Measurements from ENCODE around the gene HRCT1. TPM values are rescaled to one million over a fixed set of nuclear protein-coding genes. Genes with fewer than 3 reads are reported as not detected.

Gene HRCT1
- total and polyA plus RNA-seq, 10 donors, result 0.52 to 2.5 (median 0.91) TPM; not detected in 4

DNA sequence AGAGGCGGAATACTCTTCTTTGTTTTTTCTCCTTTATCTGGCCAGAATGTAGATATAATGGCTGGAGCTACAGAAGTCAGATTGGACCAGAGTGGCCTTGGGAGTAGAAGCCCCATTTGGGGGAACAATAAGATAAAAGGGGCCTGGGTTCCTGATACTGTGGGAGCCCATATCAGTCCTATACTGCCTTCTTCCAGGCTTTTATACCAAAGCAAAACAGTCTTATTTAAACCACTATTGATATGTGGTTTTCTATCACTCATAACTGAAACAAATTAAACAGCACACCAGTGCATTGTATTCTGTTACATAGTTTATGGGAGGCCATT, 17.6 kb downstream of the HRCT1 start:
- WGBS, 5 donors, result 94 to 100% (median 97%) methylated on average over 1 of the region's 1 CpG
- intact Hi-C loops (cut with DNase I; ENCODE audit: low total_unique reads), result no loop called here
- no peak overlapping the region for H3K4me3 ChIP-seq
- H3K9me3 ChIP-seq, result no peaks in the 10 kb centered on the region
- peaks cover 0 to 26% (median 13%) of the 10 kb centered on the region in 6 donors for H3K4me1 ChIP-seq
- H3K27ac ChIP-seq, result peak overlapping the region in 5 of 8 donors; percentile 31 to 68 (median 44)
- TF ChIP-seq POLR2A (IDR thresholded peaks at IDR 0.05) (no peak), POLR2AphosphoS5 (IDR thresholded peaks at IDR 0.05) (no peak)
- TF ChIP-seq, protein P1, sequence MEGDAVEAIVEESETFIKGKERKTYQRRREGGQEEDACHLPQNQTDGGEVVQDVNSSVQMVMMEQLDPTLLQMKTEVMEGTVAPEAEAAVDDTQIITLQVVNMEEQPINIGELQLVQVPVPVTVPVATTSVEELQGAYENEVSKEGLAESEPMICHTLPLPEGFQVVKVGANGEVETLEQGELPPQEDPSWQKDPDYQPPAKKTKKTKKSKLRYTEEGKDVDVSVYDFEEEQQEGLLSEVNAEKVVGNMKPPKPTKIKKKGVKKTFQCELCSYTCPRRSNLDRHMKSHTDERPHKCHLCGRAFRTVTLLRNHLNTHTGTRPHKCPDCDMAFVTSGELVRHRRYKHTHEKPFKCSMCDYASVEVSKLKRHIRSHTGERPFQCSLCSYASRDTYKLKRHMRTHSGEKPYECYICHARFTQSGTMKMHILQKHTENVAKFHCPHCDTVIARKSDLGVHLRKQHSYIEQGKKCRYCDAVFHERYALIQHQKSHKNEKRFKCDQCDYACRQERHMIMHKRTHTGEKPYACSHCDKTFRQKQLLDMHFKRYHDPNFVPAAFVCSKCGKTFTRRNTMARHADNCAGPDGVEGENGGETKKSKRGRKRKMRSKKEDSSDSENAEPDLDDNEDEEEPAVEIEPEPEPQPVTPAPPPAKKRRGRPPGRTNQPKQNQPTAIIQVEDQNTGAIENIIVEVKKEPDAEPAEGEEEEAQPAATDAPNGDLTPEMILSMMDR (IDR thresholded peaks at IDR 0.05 in 8 of 11, conservative IDR thresholded peaks at IDR 0.05 in 3 of 11), result no peak
- no peaks in the 10 kb centered on the region for H3K36me3 ChIP-seq
- no peak for DNase-seq
- peaks cover 0 to 6% (median 0%) of the 10 kb centered on the region in 7 donors for H3K27me3 ChIP-seq (replicated peaks in 1 of 7)

DNA sequence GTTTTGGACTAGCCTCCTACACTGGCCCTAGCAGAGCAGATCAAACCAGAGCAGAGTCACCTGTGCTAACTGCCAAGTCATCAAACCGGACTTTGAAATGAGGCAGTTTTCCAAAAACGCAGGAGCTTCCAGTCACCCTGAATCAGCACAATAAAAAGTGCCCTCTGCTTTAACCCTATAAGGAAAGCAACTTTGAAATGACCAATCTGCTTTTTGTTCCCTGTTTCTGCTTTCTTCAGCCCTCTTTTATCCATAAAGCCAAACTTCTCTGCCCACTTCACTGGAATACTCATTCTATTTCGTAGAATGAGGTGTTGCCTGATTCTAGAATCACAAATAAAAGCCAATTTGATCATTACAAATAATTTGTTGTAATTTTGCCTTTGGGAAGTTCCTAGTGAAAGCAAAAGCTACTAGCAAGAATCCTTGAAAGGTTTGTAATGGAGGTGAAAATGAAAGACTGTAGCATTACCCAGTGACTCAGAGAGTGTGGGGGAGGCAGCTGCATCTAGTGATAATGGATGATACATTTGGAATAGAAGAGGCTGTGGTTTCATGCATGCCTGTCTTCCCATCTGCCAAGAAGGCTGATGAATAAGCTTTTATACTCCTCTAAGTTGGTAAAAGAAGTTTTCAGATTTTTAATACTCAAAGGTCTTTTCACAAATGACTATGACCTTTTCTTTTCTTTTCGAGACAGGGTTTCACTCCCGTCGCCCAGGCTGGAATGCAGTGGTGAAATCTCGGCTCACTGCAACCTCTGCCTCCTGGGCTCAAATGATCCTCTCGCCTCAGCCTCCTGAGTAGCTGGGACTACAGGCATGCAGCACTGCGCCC, 18.1 kb downstream of the HRCT1 start:
- intact Hi-C loops (cut with DNase I; ENCODE audit: low total_unique reads), result no loop called here
- Histone ChIP-seq H3K9me3 (no peaks in the 10 kb centered on the region), H3K36me3 (no peaks in the 10 kb centered on the region), H3K4me1 (peaks cover 0 to 21% (median 12%) of the 10 kb centered on the region in 6 donors), H3K27me3 (replicated peaks in 1 of 7) (peaks cover 0 to 6% (median 0%) of the 10 kb centered on the region in 7 donors), H3K27ac (peak overlapping the region in 5 of 8 donors; percentile 31 to 68 (median 44)), H3K4me3 (no peak overlapping the region)
- TF ChIP-seq, protein P1 (IDR thresholded peaks at IDR 0.05 in 8 of 11, conservative IDR thresholded peaks at IDR 0.05 in 3 of 11), result no peak
- TF ChIP-seq POLR2A (IDR thresholded peaks at IDR 0.05), result no peak
- no peak for TF ChIP-seq POLR2AphosphoS5 (IDR thresholded peaks at IDR 0.05)
- 62 to 75% (median 69%) methylated on average over 9 of the region's 9 CpGs for WGBS, 5 donors
- DNase-seq, result no peak

DNA sequence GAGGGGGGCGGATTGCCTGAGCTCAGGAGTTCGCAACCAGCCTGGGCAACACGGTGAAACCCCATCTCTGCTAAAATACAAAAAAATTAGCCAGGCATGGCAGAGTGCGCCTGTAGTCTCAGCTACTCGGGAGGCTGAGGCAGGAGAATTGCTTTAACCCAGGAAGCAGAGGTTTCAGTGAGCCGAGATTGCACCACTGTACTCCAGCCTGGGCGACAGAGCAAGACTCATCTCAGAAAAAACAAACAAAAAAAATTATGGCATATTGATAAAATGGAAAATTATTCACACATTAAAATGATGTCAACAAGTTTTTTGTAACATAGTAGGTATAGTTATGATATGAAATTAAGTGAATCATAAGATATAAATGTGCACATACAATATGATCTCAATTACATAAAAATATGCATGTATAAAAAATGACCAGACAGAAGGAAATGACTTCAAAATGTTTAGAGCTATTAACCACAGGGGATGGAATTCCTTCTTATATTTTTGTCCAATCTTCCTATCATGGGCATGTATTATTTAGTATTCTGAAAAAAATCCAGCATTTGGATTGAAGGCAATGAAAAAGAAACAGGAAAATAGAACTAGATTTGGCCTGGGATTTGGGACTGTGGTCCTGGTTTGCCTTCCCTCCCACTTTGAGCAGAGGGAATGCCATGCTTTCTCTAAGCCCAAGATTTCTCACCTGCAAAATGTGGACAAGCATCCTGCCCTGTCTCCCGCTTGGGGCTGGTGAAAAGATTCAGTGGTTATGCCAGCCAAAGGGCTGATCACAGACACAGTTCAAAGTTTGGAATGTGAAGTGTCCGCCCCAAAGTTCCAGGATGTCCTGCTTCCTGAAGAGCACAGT, 22.8 kb downstream of the HRCT1 start:
- intact Hi-C loops (cut with DNase I; ENCODE audit: low total_unique reads), result no loop called here
- DNase-seq, result no peak
- H3K4me3 ChIP-seq, result peak overlapping the region in 1 of 8 donors; percentile 35
- H3K9me3 ChIP-seq, result no peaks in the 10 kb centered on the region
- 76 to 86% (median 81%) methylated on average over 9 of the region's 9 CpGs for WGBS, 5 donors
- H3K36me3 ChIP-seq, result no peaks in the 10 kb centered on the region
- TF ChIP-seq, protein P1 (IDR thresholded peaks at IDR 0.05 in 8 of 11, conservative IDR thresholded peaks at IDR 0.05 in 3 of 11), result no peak
- TF ChIP-seq POLR2A (IDR thresholded peaks at IDR 0.05) (no peak), POLR2AphosphoS5 (IDR thresholded peaks at IDR 0.05) (peak in 1 of 3 donors; percentile 43)
- peaks cover 0 to 23% (median 10%) of the 10 kb centered on the region in 6 donors for H3K4me1 ChIP-seq
- no peaks in the 10 kb centered on the region for H3K27me3 ChIP-seq (replicated peaks in 1 of 7)
- peak overlapping the region in 4 of 8 donors; percentile 2 to 59 (median 32) for H3K27ac ChIP-seq

DNA sequence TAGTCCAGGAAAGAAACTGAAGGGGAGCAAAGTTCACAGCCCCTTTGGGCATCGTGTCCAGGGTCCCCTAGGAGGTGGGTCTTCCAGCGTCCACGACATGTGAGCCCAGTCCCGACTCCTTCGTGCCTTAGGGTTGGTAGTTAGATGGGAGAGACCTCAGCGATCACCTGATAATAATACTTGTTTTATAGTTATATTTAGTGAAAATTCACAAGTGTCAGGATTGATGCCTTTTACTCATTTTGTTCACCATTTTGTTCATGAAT, 23.4 kb downstream of the HRCT1 start:
- DNase-seq, result no peak
- Histone ChIP-seq H3K36me3 (no peaks in the 10 kb centered on the region), H3K27me3 (replicated peaks in 1 of 7) (peaks cover 0 to 3% (median 0%) of the 10 kb centered on the region in 7 donors), H3K4me3 (peak overlapping the region in 1 of 8 donors; percentile 35), H3K4me1 (peaks cover 0 to 18% (median 4%) of the 10 kb centered on the region in 6 donors), H3K9me3 (no peaks in the 10 kb centered on the region), H3K27ac (peak overlapping the region in 5 of 8 donors; percentile 2 to 59 (median 31))
- WGBS, 5 donors, result 67 to 83% (median 75%) methylated on average over 6 of the region's 6 CpGs
- intact Hi-C loops (cut with DNase I; ENCODE audit: low total_unique reads), result no loop called here
- TF ChIP-seq POLR2A (IDR thresholded peaks at IDR 0.05) (no peak), POLR2AphosphoS5 (IDR thresholded peaks at IDR 0.05) (peak in 1 of 3 donors; percentile 26)

Data from spleen (tissue), 11 donors.